ENCODE data around the gene CCNL2. TPM values are rescaled to one million over a fixed set of nuclear protein-coding genes. Genes with fewer than 3 reads are reported as not detected.

CCNL2 gene
- total and polyA plus RNA-seq, 9 donors = 71.1 to 245 (median 196) TPM

- DNase-seq = peak in 4 of 5 donors; percentile 19 to 61 (median 54)
- H3K9me3 ChIP-seq = no peaks in the 10 kb centered on the region
- no peak overlapping the region for H3K4me3 ChIP-seq
- intact Hi-C loops (cut with DNase I) = no loop called here
- TF ChIP-seq POLR2A (IDR thresholded peaks at IDR 0.05) (no peak), CTCF (IDR thresholded peaks at IDR 0.05) (no peak), EP300 (IDR thresholded peaks at IDR 0.05) (no peak)
- H3K4me1 ChIP-seq (ENCODE audit: insufficient read depth) = peaks cover 52% of the 10 kb centered on the region
- H3K27ac ChIP-seq = peak overlapping the region; percentile 59 to 96
- H3K27me3 ChIP-seq = no peaks in the 10 kb centered on the region
- no peaks in the 10 kb centered on the region for H3K36me3 ChIP-seq
- 68 to 73% (median 72%) methylated on average over 28 of the region's 28 CpGs for WGBS, 3 donors
Measured at GRCh38 chr1:1432274-1432950, 33.3 kb upstream of the CCNL2 start.

- Histone ChIP-seq H3K27ac (peak overlapping the region; percentile 59 to 96), H3K4me3 (no peak overlapping the region), H3K9me3 (no peaks in the 10 kb centered on the region), H3K4me1 (ENCODE audit: insufficient read depth) (peaks cover 52% of the 10 kb centered on the region), H3K27me3 (no peaks in the 10 kb centered on the region), H3K36me3 (no peaks in the 10 kb centered on the region)
- WGBS, 3 donors = 51 to 74% (median 55%) methylated on average over 5 of the region's 5 CpGs
- intact Hi-C loops (cut with DNase I) = no loop called here
- peak in 4 of 5 donors; percentile 50 to 67 (median 64) for DNase-seq
- TF ChIP-seq CTCF (IDR thresholded peaks at IDR 0.05) = no peak
- no peak for TF ChIP-seq POLR2A (IDR thresholded peaks at IDR 0.05)
- TF ChIP-seq EP300 (IDR thresholded peaks at IDR 0.05) = no peak
Measured at GRCh38 chr1:1431845-1432273, 32.7 kb upstream of the CCNL2 start.

- H3K4me3 ChIP-seq = peak overlapping the region; percentile 6
- DNase-seq = peak in 3 of 5 donors; percentile 25 to 58 (median 56)
- no peaks in the 10 kb centered on the region for H3K27me3 ChIP-seq
- H3K9me3 ChIP-seq = no peaks in the 10 kb centered on the region
- H3K36me3 ChIP-seq = no peaks in the 10 kb centered on the region
- H3K27ac ChIP-seq = peak overlapping the region; percentile 59 to 96
- peaks cover 49% of the 10 kb centered on the region for H3K4me1 ChIP-seq (ENCODE audit: insufficient read depth)
- intact Hi-C loops (cut with DNase I) = no loop called here
- TF ChIP-seq CTCF (IDR thresholded peaks at IDR 0.05) (no peak), EP300 (IDR thresholded peaks at IDR 0.05) (no peak), POLR2A (IDR thresholded peaks at IDR 0.05) (no peak)
- WGBS, 3 donors = 51 to 60% (median 54%) methylated on average over 16 to 18 of the region's 18 CpGs
Measured at GRCh38 chr1:1430992-1431844, 32.1 kb upstream of the CCNL2 start.

GRCh38 chr1:1430114-1430982, 31.2 kb upstream of the CCNL2 start:
- peak overlapping the region; percentile 59 to 96 for H3K27ac ChIP-seq
- TF ChIP-seq POLR2A (IDR thresholded peaks at IDR 0.05) = no peak
- TF ChIP-seq CTCF (IDR thresholded peaks at IDR 0.05) = peak; percentile 27 to 65 (median 61)
- H3K4me3 ChIP-seq = peak overlapping the region; percentile 6
- H3K36me3 ChIP-seq = no peaks in the 10 kb centered on the region
- 2 to 4% (median 3%) methylated on average over 16 to 35 of the region's 35 CpGs for whole genome bisulfite sequencing, 3 donors
- H3K27me3 ChIP-seq = no peaks in the 10 kb centered on the region
- H3K4me1 ChIP-seq (ENCODE audit: insufficient read depth) = peaks cover 46% of the 10 kb centered on the region
- no peaks in the 10 kb centered on the region for H3K9me3 ChIP-seq
- intact Hi-C loops (cut with DNase I) = no loop called here
- peak; percentile 92 to 97 (median 96) for DNase-seq

Measured in ovary (tissue), 9 donors.